ENCODE results near the gene C16orf92.

The C16orf92 gene

GRCh38 chr16:29989111-29989858 is 33.7 kb upstream of the C16orf92 start:
- DNase-seq, result no peak

GRCh38 chr16:29990034-29990433 is 33.0 kb upstream of the C16orf92 start:
- DNase-seq, result no peak

DNA sequence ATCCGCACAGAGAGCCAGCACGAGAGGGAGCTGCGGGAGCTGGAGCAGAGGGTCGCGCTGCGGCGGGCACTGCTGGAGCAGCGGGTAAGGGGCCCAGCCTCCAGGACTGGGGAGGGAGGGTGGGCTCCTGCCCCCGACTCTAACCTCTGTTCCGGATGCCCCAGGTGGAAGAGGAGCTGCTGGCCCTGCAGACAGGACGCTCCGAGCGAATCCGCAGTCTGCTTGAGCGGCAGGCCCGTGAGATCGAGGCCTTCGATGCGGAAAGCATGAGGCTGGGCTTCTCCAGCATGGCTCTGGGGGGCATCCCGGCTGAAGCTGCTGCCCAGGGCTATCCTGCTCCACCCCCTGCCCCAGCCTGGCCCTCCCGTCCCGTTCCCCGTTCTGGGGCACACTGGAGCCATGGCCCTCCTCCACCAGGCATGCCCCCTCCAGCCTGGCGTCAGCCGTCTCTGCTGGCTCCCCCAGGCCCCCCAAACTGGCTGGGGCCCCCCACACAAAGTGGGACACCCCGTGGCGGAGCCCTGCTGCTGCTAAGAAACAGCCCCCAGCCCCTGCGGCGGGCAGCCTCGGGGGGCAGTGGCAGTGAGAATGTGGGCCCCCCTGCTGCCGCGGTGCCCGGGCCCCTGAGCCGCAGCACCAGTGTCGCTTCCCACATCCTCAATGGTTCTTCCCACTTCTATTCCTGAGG is 32.0 kb upstream of the C16orf92 start:
- no peak for DNase-seq

DNA sequence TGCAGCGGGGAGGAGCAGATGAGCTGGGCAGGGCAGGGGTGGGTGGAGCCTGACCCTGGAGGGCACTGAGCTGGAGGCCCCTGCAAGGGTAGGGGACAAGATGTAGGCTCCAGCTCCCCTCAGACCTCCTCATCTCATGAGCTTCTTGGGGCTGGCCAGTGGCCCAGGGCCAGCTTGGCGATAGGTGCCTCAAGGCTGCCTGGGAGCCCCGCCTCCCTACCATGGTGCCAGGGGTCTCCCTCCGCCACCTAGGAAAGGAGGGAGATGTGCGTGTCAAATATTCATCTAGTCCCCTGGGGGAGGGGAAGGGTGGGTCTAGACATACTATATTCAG is 31.5 kb upstream of the C16orf92 start:
- DNase-seq, result no peak

GRCh38 chr16:29992344-29992967 is 30.5 kb upstream of the C16orf92 start:
- no peak for DNase-seq

GRCh38 chr16:29993191-29993902 is 29.7 kb upstream of the C16orf92 start:
- DNase-seq, result no peak

DNA sequence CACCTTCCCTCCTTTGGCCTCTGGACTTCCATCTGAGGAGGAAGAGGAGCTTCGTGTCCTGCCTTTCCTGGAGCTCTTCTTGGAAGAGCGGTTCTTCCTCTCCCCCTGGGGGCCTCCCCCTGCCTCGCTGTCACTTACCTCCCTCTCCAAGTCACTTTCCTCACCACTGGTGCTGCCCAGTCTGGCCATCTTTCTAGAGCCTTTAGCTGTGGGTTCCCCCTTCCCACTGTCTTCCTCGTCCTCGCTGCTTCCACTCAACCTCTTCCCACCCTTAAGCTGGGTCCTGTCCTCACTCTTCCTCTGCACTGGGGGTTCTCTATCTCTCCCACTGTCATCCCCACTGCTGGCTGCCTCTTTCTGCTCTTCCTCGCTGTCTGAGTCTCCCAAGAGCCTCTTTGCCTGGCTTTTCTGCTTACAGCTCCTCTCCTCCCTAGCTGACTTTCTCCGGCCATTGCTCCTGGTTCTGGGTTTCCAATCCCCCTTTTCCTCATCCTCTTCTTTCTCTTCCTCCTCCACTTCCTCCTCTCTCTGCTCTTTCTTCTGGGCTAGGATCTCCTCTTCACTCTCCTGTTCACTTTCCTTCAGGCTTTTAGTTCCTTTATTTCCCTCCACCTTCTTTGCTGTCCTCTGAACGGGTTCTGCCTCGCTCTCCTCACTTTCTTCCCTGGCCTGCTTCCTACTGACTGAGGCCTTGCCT is 28.9 kb upstream of the C16orf92 start:
- no peak for DNase-seq

DNA sequence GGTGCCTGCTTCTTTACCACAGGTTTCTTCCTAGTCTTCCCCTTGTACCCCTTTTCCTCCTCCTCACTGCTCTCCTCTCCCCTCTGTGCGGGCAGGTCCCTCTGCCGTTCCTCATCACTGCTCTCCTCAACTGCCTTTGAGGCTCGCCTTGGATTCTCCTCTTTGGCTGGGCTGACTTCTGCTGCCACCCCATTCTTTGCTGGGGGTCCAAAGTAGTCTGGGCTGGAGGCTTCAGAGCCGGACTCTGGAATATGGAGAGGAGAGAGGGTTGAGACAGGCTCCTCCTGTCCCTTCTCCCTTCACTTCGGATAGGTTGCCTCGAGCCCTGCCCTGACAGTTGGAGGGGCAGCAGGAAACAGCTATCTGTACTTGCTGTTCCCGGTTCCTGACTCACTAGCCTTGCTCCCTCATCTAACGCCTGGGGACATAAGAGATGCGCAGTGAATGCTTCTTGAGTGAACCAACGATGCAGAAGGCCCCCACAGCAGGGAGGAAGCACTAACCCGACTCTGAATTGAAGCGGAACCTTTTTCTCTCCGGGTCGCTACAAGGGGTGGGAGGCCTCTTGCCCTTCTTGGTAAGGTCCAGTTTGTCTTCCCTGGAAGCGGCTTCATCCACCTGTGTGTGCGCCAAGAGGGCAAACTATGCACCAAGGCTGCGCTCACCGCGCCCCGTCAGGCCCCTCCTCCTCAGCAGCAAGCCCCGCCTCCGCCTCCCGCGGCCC is 28.2 kb upstream of the C16orf92 start:
- DNase-seq, result peak in 1 of 2 donors; percentile 64

DNA sequence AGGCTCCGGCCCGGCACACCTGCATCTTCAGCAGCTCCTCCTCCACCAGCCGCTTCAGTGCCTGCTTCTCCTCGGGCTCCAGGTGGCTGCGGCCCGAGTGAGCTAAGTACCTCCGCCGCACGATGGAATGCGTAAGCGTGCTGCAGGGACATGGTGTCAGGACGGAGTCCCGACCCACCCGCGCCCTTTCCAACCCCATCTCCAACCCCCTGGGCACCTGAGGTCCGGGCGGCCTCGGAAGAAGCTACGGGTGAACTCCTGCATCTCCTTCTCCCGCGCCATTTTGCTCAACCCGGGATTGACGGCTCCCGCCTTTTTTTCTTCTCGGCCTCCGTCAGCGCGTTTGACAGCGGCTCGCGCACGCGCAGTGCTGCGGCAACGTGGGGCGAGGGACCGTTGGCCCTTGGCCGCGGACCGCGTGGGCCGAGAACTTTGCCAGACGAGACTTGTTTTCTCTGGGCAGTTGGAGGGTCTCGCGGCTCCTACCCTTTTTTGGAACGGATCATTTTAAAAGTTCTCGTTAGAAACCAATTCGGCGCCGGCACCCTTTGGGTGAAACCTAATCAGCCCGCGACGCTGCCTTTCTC is 27.6 kb upstream of the C16orf92 start, which contains the start of gene HIRIP3:
HIRIP3 (minus strand) TSS at position 294 of the 587 bp plus-strand sequence; CDS start at position 282, 12 bp downstream.
- DNase-seq, result peak; percentile 81 to 83

DNA sequence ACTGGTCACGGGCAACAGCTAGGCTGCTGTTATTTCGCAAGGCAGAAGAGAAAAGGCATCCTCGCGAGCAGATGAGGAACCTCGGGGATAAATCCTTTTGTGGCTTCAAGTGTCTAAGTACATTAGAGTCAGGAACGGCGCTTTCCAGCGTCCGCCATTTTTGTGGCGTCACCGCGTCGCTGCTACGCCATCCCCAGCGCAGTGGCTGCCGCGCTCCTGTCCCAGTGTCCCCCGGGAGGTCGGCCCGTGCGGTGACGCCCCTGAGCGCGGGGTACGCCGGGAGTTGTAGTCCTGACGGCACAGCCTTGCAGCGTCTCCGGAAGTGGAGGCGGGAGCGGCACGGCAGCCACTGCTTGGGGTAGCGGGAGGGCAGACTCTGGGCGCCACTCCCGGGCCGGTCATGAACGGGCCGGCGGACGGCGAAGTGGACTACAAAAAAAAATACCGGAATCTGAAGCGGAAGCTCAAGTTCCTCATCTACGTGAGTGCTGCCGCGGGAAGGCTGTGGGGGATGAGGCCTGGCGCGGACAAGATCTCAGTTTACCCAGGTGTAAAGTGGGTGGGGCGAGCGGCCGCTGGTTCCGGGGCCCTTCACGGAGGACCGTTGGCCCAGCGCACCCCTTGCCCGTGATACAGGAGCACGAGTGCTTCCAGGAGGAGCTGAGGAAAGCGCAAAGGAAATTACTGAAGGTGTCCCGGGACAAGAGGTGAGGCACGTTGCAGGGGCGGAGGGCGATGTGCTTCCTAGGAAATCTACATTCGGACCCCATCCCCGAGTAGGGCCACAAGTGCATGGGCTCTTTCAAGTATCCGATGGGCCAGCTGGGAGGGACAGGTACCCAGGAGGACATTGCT is 26.9 kb upstream of the C16orf92 start, which contains the start of gene INO80E:
INO80E (plus strand) TSS at position 331 of the 855 bp plus-strand sequence; CDS start at position 401, 70 bp downstream.
- peak; percentile 99 for DNase-seq

- no peak for DNase-seq
These were observed 26.2 kb upstream of the C16orf92 start for GRCh38 chr16:29996766-29997250.

DNA sequence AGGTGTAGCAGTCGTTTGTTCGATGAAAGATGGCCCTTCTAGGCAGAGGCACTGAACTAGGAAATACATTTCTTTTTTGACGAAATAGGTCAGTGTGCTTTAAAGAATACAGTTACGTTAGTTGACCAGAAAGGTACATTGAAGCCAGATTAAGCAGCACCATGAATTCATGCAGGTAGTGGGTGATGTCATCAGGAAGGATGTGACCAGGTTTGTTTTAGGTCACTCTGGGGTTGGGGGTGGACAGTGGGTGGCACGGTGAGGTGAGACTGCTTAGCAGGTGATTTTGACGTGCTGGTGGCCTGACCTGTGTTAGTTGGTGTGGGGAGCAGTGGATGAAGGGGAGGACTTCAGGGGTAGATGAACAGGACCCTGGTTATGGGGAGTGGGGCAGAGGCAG is 23.4 kb upstream of the C16orf92 start:
- no peak for DNase-seq

DNA sequence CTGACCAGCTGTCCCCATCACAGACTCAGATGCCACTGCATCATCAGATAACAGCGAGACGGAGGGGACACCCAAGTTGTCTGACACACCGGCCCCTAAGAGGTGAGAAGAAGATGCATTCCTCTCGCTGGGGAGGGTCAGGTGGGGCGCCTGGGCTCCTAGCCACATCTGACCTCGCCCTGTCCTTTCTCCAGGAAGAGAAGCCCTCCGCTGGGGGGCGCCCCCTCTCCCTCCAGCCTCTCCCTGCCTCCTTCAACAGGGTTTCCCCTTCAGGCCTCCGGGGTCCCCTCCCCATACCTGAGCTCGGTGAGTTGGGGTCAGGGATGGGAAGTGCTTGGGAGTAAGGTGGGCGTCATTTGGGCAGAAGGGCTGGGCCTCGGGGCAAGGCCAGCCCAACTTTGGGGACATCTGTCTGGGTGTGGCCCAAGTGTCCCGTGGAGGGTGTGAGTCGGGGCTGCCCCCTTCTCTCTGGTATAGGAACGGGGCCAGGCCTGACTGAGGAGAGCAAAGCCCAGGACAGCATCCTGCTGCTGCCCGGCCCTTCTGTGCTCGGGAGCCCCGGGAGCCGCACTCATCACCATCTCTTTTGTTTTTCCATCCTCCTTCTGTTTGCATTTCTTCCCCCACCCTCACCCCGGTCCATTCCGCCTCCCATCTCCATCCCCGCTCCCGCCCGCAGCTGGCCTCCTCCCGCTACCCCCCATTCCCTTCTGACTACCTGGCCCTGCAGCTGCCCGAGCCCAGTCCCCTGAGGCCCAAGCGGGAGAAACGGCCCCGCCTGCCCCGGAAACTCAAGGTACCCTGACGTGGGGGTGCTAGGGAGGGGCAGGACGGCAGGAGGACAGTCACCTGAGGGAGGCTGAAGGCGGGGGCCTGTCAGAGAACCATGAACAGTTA is 22.0 kb upstream of the C16orf92 start:
- no peak for DNase-seq

GRCh38 chr16:30002614-30003346 is 20.2 kb upstream of the C16orf92 start:
- DNase-seq, result no peak

DNA sequence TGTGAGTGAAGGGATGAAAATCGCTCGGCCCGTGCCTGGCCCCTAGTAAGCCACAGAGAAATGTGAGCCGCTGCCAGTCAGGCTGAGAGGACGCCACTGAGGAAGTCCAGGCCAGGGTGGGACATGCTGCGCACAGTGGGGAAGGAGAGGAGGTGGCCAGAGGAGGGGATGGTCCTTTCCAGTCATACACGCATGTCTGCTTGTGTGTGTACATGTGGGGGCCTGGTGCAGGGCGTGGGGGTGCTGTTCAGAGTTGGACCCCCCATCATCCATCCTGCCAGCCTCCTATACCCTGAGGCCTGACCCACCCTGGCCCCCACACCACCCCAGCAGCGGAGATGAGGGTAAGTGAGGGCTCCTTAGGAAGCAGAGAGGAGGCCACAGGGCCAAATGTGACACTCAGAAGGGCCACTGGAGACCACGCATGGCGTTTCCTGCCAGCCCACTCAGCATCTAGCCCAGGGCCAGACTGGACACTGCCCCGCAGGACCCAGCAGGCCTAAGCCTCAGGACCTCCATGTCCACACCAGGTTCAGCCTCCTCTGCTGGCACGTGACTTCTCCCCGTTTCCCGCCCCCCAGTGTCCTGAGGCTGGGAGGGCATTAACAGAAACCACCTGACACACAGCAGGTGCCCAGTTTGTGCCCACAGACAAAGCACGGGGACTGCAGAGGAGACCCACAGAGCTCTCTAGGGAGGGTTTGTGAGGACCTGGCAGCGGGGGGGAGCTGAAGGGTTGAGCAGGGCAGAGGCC is 19.2 kb upstream of the C16orf92 start:
- no peak for DNase-seq

DNA sequence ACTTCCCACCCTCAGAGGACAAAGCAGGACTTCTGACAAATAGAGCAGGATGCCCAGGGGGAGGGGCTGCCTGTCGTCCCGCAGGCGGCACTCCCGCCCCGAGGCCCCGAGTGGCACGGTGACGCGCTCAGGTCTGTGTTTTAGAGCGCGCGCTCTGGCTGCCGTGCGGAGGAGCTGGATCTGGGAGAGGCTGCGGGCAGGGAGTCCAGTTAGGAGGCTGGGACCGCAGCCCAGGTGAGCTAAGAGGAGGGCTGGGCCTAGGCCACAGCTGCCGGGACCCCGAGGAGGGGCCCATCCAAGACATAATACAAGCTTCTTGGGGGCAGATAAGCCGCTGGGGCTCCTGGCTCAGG is 18.6 kb upstream of the C16orf92 start:
- DNase-seq, result no peak

GRCh38 chr16:30004811-30005242 is 18.2 kb upstream of the C16orf92 start:
- DNase-seq, result no peak

Measured in activated CD4-positive, alpha-beta T cell treated with anti-CD3 and anti-CD28 coated beads for 4 hours (primary cell).